ENCODE data around the gene CSNK1G2. TPM values are rescaled to one million over a fixed set of nuclear protein-coding genes. Genes with fewer than 3 reads are reported as not detected.

CSNK1G2 gene
- total RNA-seq, 2 donors from 2014 or later = 35.3 to 65.6 TPM

DNA sequence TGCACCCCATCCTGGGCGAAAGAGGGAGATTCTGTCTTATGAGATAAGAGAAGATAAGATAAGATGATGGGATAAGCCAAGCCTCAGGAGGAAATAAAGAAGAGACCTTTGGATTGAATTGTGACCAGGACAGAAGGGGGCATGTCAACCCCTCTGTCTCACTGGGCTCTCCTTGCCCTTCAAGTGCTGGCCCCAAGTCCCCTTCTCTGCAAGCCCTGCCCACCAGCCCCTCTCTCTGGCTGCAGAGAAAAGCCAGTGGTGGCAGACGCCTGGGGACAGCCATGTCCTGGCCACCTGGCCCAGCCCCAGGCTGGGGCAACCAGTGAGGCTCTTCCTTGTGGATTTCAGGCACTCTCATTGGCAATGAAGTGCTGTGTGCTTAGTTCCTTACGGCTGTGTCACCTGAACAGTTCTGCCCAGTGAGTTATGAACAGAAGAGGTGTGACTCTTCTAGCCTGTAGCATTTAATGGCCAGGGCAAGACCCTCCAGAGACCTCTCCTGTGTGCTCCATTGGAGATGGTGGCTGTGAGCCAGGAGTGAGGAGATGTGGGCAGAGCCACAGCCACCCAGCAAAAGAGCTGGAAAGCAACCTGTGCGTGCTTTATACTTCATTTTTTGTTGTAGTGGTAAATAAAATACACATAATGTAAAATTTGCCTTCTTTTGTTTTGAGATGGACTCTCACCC lies 80.6 kb downstream of the CSNK1G2 start:
- intact Hi-C loops (cut with DNase I) = loop anchor here (5.0 kb wide), 1 partner anchor 51 kb away; no protein-coding TSS in a partner anchor
- no peak for DNase-seq
- 71 to 72% methylated on average over 4 of the region's 4 CpGs for WGBS, 2 donors
- Histone ChIP-seq H3K4me3 (no peak overlapping the region), H3K9me3 (peaks cover 0 to 4% (median 0%) of the 10 kb centered on the region in 3 donors), H3K27ac (no peak overlapping the region), H3K36me3 (replicated peaks in 1 of 2; ENCODE audit: insufficient read depth in 1 of 2, low read depth in 2 of 2) (no peaks in the 10 kb centered on the region), H3K4me1 (no peaks in the 10 kb centered on the region), H3K27me3 (no peaks in the 10 kb centered on the region)
- TF ChIP-seq, protein P1, sequence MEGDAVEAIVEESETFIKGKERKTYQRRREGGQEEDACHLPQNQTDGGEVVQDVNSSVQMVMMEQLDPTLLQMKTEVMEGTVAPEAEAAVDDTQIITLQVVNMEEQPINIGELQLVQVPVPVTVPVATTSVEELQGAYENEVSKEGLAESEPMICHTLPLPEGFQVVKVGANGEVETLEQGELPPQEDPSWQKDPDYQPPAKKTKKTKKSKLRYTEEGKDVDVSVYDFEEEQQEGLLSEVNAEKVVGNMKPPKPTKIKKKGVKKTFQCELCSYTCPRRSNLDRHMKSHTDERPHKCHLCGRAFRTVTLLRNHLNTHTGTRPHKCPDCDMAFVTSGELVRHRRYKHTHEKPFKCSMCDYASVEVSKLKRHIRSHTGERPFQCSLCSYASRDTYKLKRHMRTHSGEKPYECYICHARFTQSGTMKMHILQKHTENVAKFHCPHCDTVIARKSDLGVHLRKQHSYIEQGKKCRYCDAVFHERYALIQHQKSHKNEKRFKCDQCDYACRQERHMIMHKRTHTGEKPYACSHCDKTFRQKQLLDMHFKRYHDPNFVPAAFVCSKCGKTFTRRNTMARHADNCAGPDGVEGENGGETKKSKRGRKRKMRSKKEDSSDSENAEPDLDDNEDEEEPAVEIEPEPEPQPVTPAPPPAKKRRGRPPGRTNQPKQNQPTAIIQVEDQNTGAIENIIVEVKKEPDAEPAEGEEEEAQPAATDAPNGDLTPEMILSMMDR (IDR thresholded peaks at IDR 0.05) = no peak
- TF ChIP-seq POLR2A (IDR thresholded peaks at IDR 0.05) = no peak
- ATAC-seq = no peak

DNA sequence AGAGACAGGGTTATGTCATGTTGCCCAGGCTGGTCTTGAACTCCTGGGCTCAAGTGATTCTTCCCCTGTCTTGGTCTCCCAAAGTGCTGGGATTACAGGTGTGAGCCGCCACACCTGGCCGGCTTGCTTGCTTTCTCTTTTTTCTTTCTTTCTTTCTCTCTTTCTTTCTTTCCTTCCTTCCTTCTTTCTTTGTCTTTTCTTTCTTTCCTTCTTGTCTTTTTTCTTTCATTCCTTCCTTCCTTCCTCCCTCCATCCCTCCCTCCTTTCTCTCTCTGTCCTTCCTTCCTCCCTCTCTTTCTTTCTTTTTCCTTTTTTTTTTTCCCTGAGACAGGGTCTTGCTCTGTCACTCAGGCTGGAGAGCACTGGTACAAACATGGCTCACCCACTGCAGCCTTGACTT lies 81.3 kb downstream of the CSNK1G2 start:
- H3K27ac ChIP-seq = no peak overlapping the region
- ATAC-seq = no peak
- H3K9me3 ChIP-seq = peaks cover 0 to 4% (median 0%) of the 10 kb centered on the region in 3 donors
- 94 to 97% methylated on average over 2 of the region's 2 CpGs for WGBS, 2 donors
- H3K4me1 ChIP-seq = no peaks in the 10 kb centered on the region
- intact Hi-C loops (cut with DNase I) = loop anchor here (5.0 kb wide), 1 partner anchor 50 kb away; no protein-coding TSS in a partner anchor
- no peak overlapping the region for H3K4me3 ChIP-seq
- H3K27me3 ChIP-seq = no peaks in the 10 kb centered on the region
- no peak for DNase-seq
- no peaks in the 10 kb centered on the region for H3K36me3 ChIP-seq (replicated peaks in 1 of 2; ENCODE audit: insufficient read depth in 1 of 2, low read depth in 2 of 2)
- no peak for TF ChIP-seq POLR2A (IDR thresholded peaks at IDR 0.05)
- TF ChIP-seq, protein P1 (IDR thresholded peaks at IDR 0.05) = no peak

DNA sequence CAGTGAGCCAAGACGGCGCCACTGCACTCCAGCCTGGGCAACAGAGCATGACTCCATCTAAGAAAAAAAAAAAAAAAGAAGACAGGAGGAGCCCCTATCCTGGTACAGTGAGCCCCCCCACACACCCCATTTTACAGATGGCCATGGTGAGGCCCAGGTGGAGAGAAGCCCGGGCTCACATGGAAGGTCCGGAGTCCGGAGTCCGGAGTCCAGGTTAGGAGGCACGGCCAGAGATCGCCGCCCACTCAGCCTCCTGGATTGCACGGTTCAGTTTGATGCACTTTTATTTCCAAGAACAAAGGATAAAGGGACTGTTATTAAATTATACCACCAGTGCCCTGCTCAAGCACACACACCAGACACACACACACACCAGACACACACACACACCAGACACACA lies 85.8 kb downstream of the CSNK1G2 start:
- Histone ChIP-seq H3K36me3 (replicated peaks in 1 of 2; ENCODE audit: insufficient read depth in 1 of 2, low read depth in 2 of 2) (no peaks in the 10 kb centered on the region), H3K27me3 (no peaks in the 10 kb centered on the region), H3K4me1 (peaks cover 10% of the 10 kb centered on the region), H3K4me3 (no peak overlapping the region), H3K9me3 (peaks cover 0 to 4% (median 0%) of the 10 kb centered on the region in 3 donors), H3K27ac (peak overlapping the region in 1 of 4 donors; percentile 12)
- TF ChIP-seq, protein P1 (IDR thresholded peaks at IDR 0.05) = no peak
- no peak for TF ChIP-seq POLR2A (IDR thresholded peaks at IDR 0.05)
- 74 to 85% methylated on average over 7 to 10 of the region's 10 CpGs for WGBS, 2 donors
- DNase-seq (no peak), ATAC-seq (no peak)
- intact Hi-C loops (cut with DNase I) = no loop called here

DNA sequence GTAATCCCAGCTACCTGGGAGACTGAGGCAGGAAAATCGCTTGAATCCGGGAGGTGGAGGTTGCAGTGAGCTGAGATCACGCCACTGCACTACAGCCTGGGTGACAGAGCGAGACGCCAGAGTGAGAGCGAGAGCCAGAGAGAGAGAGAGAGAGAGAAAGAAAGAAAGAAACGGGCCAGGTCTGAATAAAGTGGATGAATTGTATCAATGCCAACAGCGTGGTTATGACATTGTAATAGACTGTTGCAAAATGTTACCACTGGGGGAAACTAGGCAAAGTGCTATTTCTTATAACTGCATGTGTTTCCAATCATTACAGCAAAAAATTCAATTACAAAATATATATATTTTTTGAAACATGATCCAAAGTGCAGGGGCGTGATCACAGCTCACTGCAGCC lies 86.4 kb downstream of the CSNK1G2 start:
- no peak for ATAC-seq
- Histone ChIP-seq H3K4me3 (no peak overlapping the region), H3K9me3 (peaks cover 0 to 4% (median 0%) of the 10 kb centered on the region in 3 donors), H3K36me3 (replicated peaks in 1 of 2; ENCODE audit: insufficient read depth in 1 of 2, low read depth in 2 of 2) (no peaks in the 10 kb centered on the region), H3K27ac (peak overlapping the region in 1 of 4 donors; percentile 12), H3K27me3 (no peaks in the 10 kb centered on the region), H3K4me1 (peaks cover 16% of the 10 kb centered on the region)
- DNase-seq = no peak
- WGBS, 2 donors = 56 to 69% methylated on average over 9 of the region's 9 CpGs
- TF ChIP-seq, protein P1 (IDR thresholded peaks at IDR 0.05) = peak in 2 of 7 experiments; percentile 4 to 14
- no peak for TF ChIP-seq POLR2A (IDR thresholded peaks at IDR 0.05)
- intact Hi-C loops (cut with DNase I) = no loop called here

Small RNA genes within 50 kb of the gene (small RNA-seq; reads per million reads assigned to genes)
- not detected for gene AC007136.1

Other genes with a start within 250 kb of the CSNK1G2 start
- under 1 TPM in 1 of 2 donors, not detected in 1; 0.26 TPM for gene ONECUT3, start 187.7 kb upstream of the CSNK1G2 start, total RNA-seq
- under 1 TPM in 1 of 2 donors, not detected in 1; 0.52 TPM for gene ATP8B3, start 128.9 kb upstream of the CSNK1G2 start, total RNA-seq
- gene REXO1, start 92.7 kb upstream of the CSNK1G2 start, total RNA-seq = 10 to 100 TPM; 16.6 to 19.8 TPM
- gene KLF16, start 77.6 kb upstream of the CSNK1G2 start, total RNA-seq = 1 to 10 TPM; 2.3 to 3.6 TPM
- gene ABHD17A, start 55.7 kb upstream of the CSNK1G2 start, total RNA-seq = 100 to 1,000 TPM in 1 of 2 donors, 10 to 100 TPM in 1; 56.8 to 100 TPM
- 10 to 100 TPM; 10.5 to 13.7 TPM for gene ADAT3, start 35.8 kb upstream of the CSNK1G2 start, total RNA-seq
- gene SCAMP4, start 35.8 kb upstream of the CSNK1G2 start, total RNA-seq = 10 to 100 TPM; 37.6 to 67.2 TPM
- gene BTBD2, start 74.5 kb downstream of the CSNK1G2 start, total RNA-seq = 10 to 100 TPM; 42.3 to 44.8 TPM
- gene MKNK2, start 110.1 kb downstream of the CSNK1G2 start, total RNA-seq = 100 to 1,000 TPM; 180 to 273 TPM
- 10 to 100 TPM; 11.7 to 22.1 TPM for gene MOB3A, start 155.2 kb downstream of the CSNK1G2 start, total RNA-seq
- gene IZUMO4, start 155.7 kb downstream of the CSNK1G2 start, total RNA-seq = 1 to 10 TPM; 3.4 to 4.0 TPM
- gene AP3D1, start 210.4 kb downstream of the CSNK1G2 start, total RNA-seq = 100 to 1,000 TPM in 1 of 2 donors, 10 to 100 TPM in 1; 77.0 to 124 TPM
- gene DOT1L, start 222.8 kb downstream of the CSNK1G2 start, total RNA-seq = 10 to 100 TPM; 10.1 to 44.5 TPM